PC-9 (cell line): ENCODE measurements around the gene BBS9. TPM values are rescaled to one million over a fixed set of nuclear protein-coding genes. Genes with fewer than 3 reads are reported as not detected.

Source experiments
- BruUV-seq: library from RNA; stranded (reverse); fragments of 400-500 nt; replicated peaks from 2 replicates; lab custom pipeline; 2021; lab: Mats Ljungman, UMichigan
- CTCF ChIA-PET: fragments of 300-600 bp; sonication (Branson Sonifier 250); formaldehyde crosslinking; loops from one replicate; lab custom pipeline; 2022; ENCODE audit warnings: antibody characterized with exemption; lab: Charles Lee
- POLR2A ChIA-PET: fragments of 300-600 bp; sonication (Branson Sonifier 250); formaldehyde crosslinking; loops from one replicate; lab custom pipeline; 2022; ENCODE audit warnings: antibody characterized with exemption; ENCODE audit not compliant: unreplicated experiment; lab: Charles Lee
- DNase-seq, 2 experiments: peaks; one replicate each; pipeline versions ENCODE4 v3.0.0 to v3.0.0-alpha.2; 2015 to 2022; ENCODE audit warnings: mixed read lengths in 1 of 2
- H2AFZ ChIP-seq: fragments of 200-600 bp; sonication (generic); 2 replicates; pipeline ENCODE4 v1.8.1; 2017; ENCODE audit warnings: antibody characterized with exemption
- H3F3A ChIP-seq: fragments of 200-600 bp; sonication (generic); 2 replicates; pipeline ENCODE4 v1.8.1; 2017; ENCODE audit warnings: antibody characterized with exemption, mild to moderate bottlenecking, low read depth; ENCODE audit not compliant: insufficient read depth
- H3K27ac ChIP-seq: fragments of 200-600 bp; sonication (generic); 2 replicates; pipeline ENCODE4 v1.6.1; 2016; ENCODE audit warnings: mixed run types
- H3K27me3 ChIP-seq: fragments of 200-600 bp; sonication (generic); 2 replicates; pipeline ENCODE4 v1.6.1; 2016; ENCODE audit warnings: low read depth, mixed run types; ENCODE audit not compliant: insufficient read depth
- H3K36me3 ChIP-seq: fragments of 200-600 bp; sonication (generic); 2 replicates; pipeline ENCODE4 v1.6.1; 2016; ENCODE audit warnings: low read depth, mixed run types
- H3K4me1 ChIP-seq: fragments of 200-600 bp; sonication (generic); replicated peaks from 2 replicates; pipeline ENCODE4 v1.6.1; 2016; ENCODE audit warnings: mixed run types; ENCODE audit not compliant: insufficient read depth
- H3K4me2 ChIP-seq: fragments of 200-600 bp; sonication (generic); 2 replicates; pipeline ENCODE4 v1.6.1; 2017; ENCODE audit warnings: mixed run types
- H3K4me3 ChIP-seq: fragments of 200-600 bp; sonication (generic); 2 replicates; pipeline ENCODE4 v1.6.1; 2016; ENCODE audit warnings: mixed run types
- H3K79me2 ChIP-seq: fragments of 200-600 bp; sonication (generic); 2 replicates; pipeline ENCODE4 v1.6.1; 2017; ENCODE audit warnings: low read depth, mixed run types
- H3K9me2 ChIP-seq: fragments of 200-600 bp; sonication (generic); 2 replicates; pipeline ENCODE4 v1.8.1; 2017; ENCODE audit warnings: mild to moderate bottlenecking; ENCODE audit not compliant: insufficient read depth
- H3K9me3 ChIP-seq: fragments of 200-600 bp; sonication (generic); 2 replicates; pipeline ENCODE4 v1.8.1; 2016; ENCODE audit warnings: low read depth; ENCODE audit not compliant: insufficient read depth
- H4K20me1 ChIP-seq: fragments of 200-600 bp; sonication (generic); 2 replicates; pipeline ENCODE4 v1.8.1; 2017; ENCODE audit not compliant: insufficient read depth
- EZH2 ChIP-seq: fragments of 200-600 bp; sonication (generic); IDR thresholded peaks from 2 replicates; pipeline ENCODE4 v1.8.0; 2017; ENCODE audit warnings: antibody characterized with exemption, low read depth
- intact Hi-C: fragments of 100-400 bp; cut with micrococcal nuclease; formaldehyde crosslinking; loops from one replicate; pipeline ENCODE4 v1.10.0; 2022; ENCODE audit not compliant: unreplicated experiment
- total RNA-seq: library from RNA; stranded (reverse); gene quantifications from 2 replicates; pipeline ENCODE4 v1.2.3, GENCODE V29; 2021
- TF ChIP-seq, protein P1 (sequence below): fragments of 200-600 bp; sonication (generic); conservative IDR thresholded peaks from 2 replicates; pipeline ENCODE4 v1.6.1; 2017; ENCODE audit warnings: mixed run types, antibody characterized with exemption, mild to moderate bottlenecking, moderate library complexity

The BBS9 gene
- total RNA-seq, 1 experiment from 2014 or later: 12.4 TPM

GRCh38 chr7:33589911-33590310 is 460.5 kb downstream of the BBS9 start:
- Histone ChIP-seq H3K27me3 (no peaks in the 10 kb centered on the region), H3K27ac (no peak overlapping the region), H3K4me1 (no peaks in the 10 kb centered on the region), H3K9me3 (no peaks in the 10 kb centered on the region), H3K36me3 (no peaks in the 10 kb centered on the region), H4K20me1 (no peaks in the 10 kb centered on the region), H3K79me2 (no peaks in the 10 kb centered on the region), H3K9me2 (no peaks in the 10 kb centered on the region), H3K4me2 (no peak overlapping the region), H2AFZ (no peak overlapping the region), H3K4me3 (no peak overlapping the region), H3F3A (no peaks in the 10 kb centered on the region)
- intact Hi-C loops: no loop called here
- no TSS peak for BruUV-seq
- CTCF ChIA-PET: no interaction called here
- TF ChIP-seq, protein P1, sequence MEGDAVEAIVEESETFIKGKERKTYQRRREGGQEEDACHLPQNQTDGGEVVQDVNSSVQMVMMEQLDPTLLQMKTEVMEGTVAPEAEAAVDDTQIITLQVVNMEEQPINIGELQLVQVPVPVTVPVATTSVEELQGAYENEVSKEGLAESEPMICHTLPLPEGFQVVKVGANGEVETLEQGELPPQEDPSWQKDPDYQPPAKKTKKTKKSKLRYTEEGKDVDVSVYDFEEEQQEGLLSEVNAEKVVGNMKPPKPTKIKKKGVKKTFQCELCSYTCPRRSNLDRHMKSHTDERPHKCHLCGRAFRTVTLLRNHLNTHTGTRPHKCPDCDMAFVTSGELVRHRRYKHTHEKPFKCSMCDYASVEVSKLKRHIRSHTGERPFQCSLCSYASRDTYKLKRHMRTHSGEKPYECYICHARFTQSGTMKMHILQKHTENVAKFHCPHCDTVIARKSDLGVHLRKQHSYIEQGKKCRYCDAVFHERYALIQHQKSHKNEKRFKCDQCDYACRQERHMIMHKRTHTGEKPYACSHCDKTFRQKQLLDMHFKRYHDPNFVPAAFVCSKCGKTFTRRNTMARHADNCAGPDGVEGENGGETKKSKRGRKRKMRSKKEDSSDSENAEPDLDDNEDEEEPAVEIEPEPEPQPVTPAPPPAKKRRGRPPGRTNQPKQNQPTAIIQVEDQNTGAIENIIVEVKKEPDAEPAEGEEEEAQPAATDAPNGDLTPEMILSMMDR: no peak
- no peak for TF ChIP-seq EZH2
- POLR2A ChIA-PET: no interaction called here
- no peak for DNase-seq

GRCh38 chr7:33590916-33591315 is 461.6 kb downstream of the BBS9 start:
- TF ChIP-seq, protein P1: no peak
- no peak for TF ChIP-seq EZH2
- ChIA-PET CTCF (no interaction called here), POLR2A (no interaction called here)
- no TSS peak for BruUV-seq
- no peaks in the 10 kb centered on the region for H3F3A ChIP-seq
- no peaks in the 10 kb centered on the region for H3K79me2 ChIP-seq
- intact Hi-C loops: no loop called here
- no peak overlapping the region for H3K4me3 ChIP-seq
- no peak overlapping the region for H2AFZ ChIP-seq
- no peaks in the 10 kb centered on the region for H4K20me1 ChIP-seq
- no peaks in the 10 kb centered on the region for H3K9me3 ChIP-seq
- H3K36me3 ChIP-seq: no peaks in the 10 kb centered on the region
- H3K4me1 ChIP-seq: no peaks in the 10 kb centered on the region
- H3K27me3 ChIP-seq: no peaks in the 10 kb centered on the region
- no peak for DNase-seq
- H3K4me2 ChIP-seq: no peak overlapping the region
- H3K27ac ChIP-seq: no peak overlapping the region
- H3K9me2 ChIP-seq: no peaks in the 10 kb centered on the region

- no peaks in the 10 kb centered on the region for H3K27me3 ChIP-seq
- no peak overlapping the region for H3K4me2 ChIP-seq
- H3K4me1 ChIP-seq: no peaks in the 10 kb centered on the region
- no peaks in the 10 kb centered on the region for H3K9me2 ChIP-seq
- H3K27ac ChIP-seq: no peak overlapping the region
- no peaks in the 10 kb centered on the region for H3F3A ChIP-seq
- no peaks in the 10 kb centered on the region for H4K20me1 ChIP-seq
- CTCF ChIA-PET: no interaction called here
- intact Hi-C loops: no loop called here
- no peak overlapping the region for H3K4me3 ChIP-seq
- H3K36me3 ChIP-seq: no peaks in the 10 kb centered on the region
- no peak overlapping the region for H2AFZ ChIP-seq
- no peak for DNase-seq
- H3K9me3 ChIP-seq: no peaks in the 10 kb centered on the region
- POLR2A ChIA-PET: no interaction called here
- TF ChIP-seq, protein P1: no peak
- TF ChIP-seq EZH2: no peak
- BruUV-seq: no TSS peak
- no peaks in the 10 kb centered on the region for H3K79me2 ChIP-seq
Measured at GRCh38 chr7:33591490-33591889, 462.1 kb downstream of the BBS9 start.
